GM12878 (cell line): ENCODE measurements around the gene PCDHGC3. TPM values are rescaled to one million over a fixed set of nuclear protein-coding genes. Genes with fewer than 3 reads are reported as not detected.

ENCODE experiments used
- polyA plus RNA-seq, 11 experiments: library from polyadenylated mRNA; depleted of rRNA in 4 of 11; unstranded in 6 of 11; stranded (reverse) in 5 of 11; fragments of >200 nt; fragmentation: Nextera tagmentation in 4 of 11; fragmentation: Illumina TruSeq in 1 of 11; extraction: Ambion mirVana in 4 of 11; extraction: Trizol in 1 of 11; gene quantifications; 1 replicate in 1 of 11; 2 replicates in 10 of 11; pipeline versions ENCODE4 v1.2.1 to v1.2.3, GENCODE V29; 2011 to 2016; ENCODE audit warnings: inconsistent platforms in 2 of 11, missing spikeins in 2 of 11, low read depth in 1 of 11
- total RNA-seq, 4 experiments: library from RNA; depleted of rRNA in 3 of 4; stranded (reverse); fragments of >200 nt in 3 of 4; fragmentation: Illumina TruSeq in 1 of 4; extraction: Trizol in 1 of 4; gene quantifications; 2 replicates each; pipeline versions ENCODE4 v1.2.1 to v1.2.3, GENCODE V29; 2013 to 2021

PCDHGC3 gene
- total and polyA plus RNA-seq, 10 of the 15 experiments (the other 5 are each of a cell fraction or from before 2014, with no cell fraction given) = 0.53 to 22.1 (median 12.0) TPM

Other genes starting within 250 kb of the PCDHGC3 start
Only the 7 nearest of the 29 such genes appear.
- 0.34 and 0.49 TPM in 2 replicates for gene PCDHGB6, start 67.9 kb upstream of the PCDHGC3 start, total RNA-seq (2014; rRNA removed)
- gene PCDHGB6, start 67.9 kb upstream of the PCDHGC3 start, total RNA-seq (2014; rRNA removed; fragmentation: Illumina TruSeq; extraction: Trizol) = 0.51 and 0.54 TPM in 2 replicates
- gene PCDHGB6, start 67.9 kb upstream of the PCDHGC3 start, total RNA-seq (2021) = 0.80 and 1.0 TPM in 2 replicates
- 0.07 and 0.10 TPM in 2 replicates for gene PCDHGB6, start 67.9 kb upstream of the PCDHGC3 start, polyA plus RNA-seq (2011; rRNA removed)
- gene PCDHGB6, start 67.9 kb upstream of the PCDHGC3 start, polyA plus RNA-seq (2014; fragmentation: Illumina TruSeq; extraction: Trizol) = 0.34 and 0.54 TPM in 2 replicates
- gene PCDHGB6, start 67.9 kb upstream of the PCDHGC3 start, polyA plus RNA-seq (2014; fragmentation: Nextera tagmentation; extraction: Ambion mirVana) = under 1 TPM; 0.07 to 0.10 TPM
- 0.28 and 0.60 TPM in 2 replicates for gene PCDHGB6, start 67.9 kb upstream of the PCDHGC3 start, polyA plus RNA-seq (2014; rRNA removed)
- gene PCDHGB6, start 67.9 kb upstream of the PCDHGC3 start, polyA plus RNA-seq (2016; fragmentation: Nextera tagmentation; extraction: Ambion mirVana) = under 1 TPM; 0.28 TPM
- 1.6 and 2.2 TPM in 2 replicates for gene PCDHGA10, start 63.0 kb upstream of the PCDHGC3 start, total RNA-seq (2014; rRNA removed)
- gene PCDHGA10, start 63.0 kb upstream of the PCDHGC3 start, total RNA-seq (2014; rRNA removed; fragmentation: Illumina TruSeq; extraction: Trizol) = 1.5 and 1.6 TPM in 2 replicates
- 1.8 and 1.9 TPM in 2 replicates for gene PCDHGA10, start 63.0 kb upstream of the PCDHGC3 start, total RNA-seq (2021)
- 0.26 and 0.39 TPM in 2 replicates for gene PCDHGA10, start 63.0 kb upstream of the PCDHGC3 start, polyA plus RNA-seq (2011; rRNA removed)
- 0.84 and 1.4 TPM in 2 replicates for gene PCDHGA10, start 63.0 kb upstream of the PCDHGC3 start, polyA plus RNA-seq (2014; fragmentation: Illumina TruSeq; extraction: Trizol)
- under 1 TPM; 0.58 to 0.68 TPM for gene PCDHGA10, start 63.0 kb upstream of the PCDHGC3 start, polyA plus RNA-seq (2014; fragmentation: Nextera tagmentation; extraction: Ambion mirVana)
- 0.77 and 0.94 TPM in 2 replicates for gene PCDHGA10, start 63.0 kb upstream of the PCDHGC3 start, polyA plus RNA-seq (2014; rRNA removed)
- gene PCDHGA10, start 63.0 kb upstream of the PCDHGC3 start, polyA plus RNA-seq (2016; fragmentation: Nextera tagmentation; extraction: Ambion mirVana) = 1 to 10 TPM; 1.4 to 1.5 TPM
- gene PCDHGB7, start 58.3 kb upstream of the PCDHGC3 start, total RNA-seq (2014; rRNA removed) = 0.49 and 0.68 TPM in 2 replicates
- gene PCDHGB7, start 58.3 kb upstream of the PCDHGC3 start, total RNA-seq (2014; rRNA removed; fragmentation: Illumina TruSeq; extraction: Trizol) = 0.72 and 0.74 TPM in 2 replicates
- 1.3 and 1.5 TPM in 2 replicates for gene PCDHGB7, start 58.3 kb upstream of the PCDHGC3 start, total RNA-seq (2021)
- 0.20 and 0.27 TPM in 2 replicates for gene PCDHGB7, start 58.3 kb upstream of the PCDHGC3 start, polyA plus RNA-seq (2011; rRNA removed)
- gene PCDHGB7, start 58.3 kb upstream of the PCDHGC3 start, polyA plus RNA-seq (2014; fragmentation: Illumina TruSeq; extraction: Trizol) = 0.38 and 0.40 TPM in 2 replicates
- not detected for gene PCDHGB7, start 58.3 kb upstream of the PCDHGC3 start, polyA plus RNA-seq (2014; fragmentation: Nextera tagmentation; extraction: Ambion mirVana)
- 0.32 and 0.41 TPM in 2 replicates for gene PCDHGB7, start 58.3 kb upstream of the PCDHGC3 start, polyA plus RNA-seq (2014; rRNA removed)
- under 1 TPM; 0.35 to 0.74 TPM for gene PCDHGB7, start 58.3 kb upstream of the PCDHGC3 start, polyA plus RNA-seq (2016; fragmentation: Nextera tagmentation; extraction: Ambion mirVana)
- 1.9 and 2.9 TPM in 2 replicates for gene PCDHGA11, start 54.9 kb upstream of the PCDHGC3 start, total RNA-seq (2014; rRNA removed)
- 2.1 and 2.2 TPM in 2 replicates for gene PCDHGA11, start 54.9 kb upstream of the PCDHGC3 start, total RNA-seq (2014; rRNA removed; fragmentation: Illumina TruSeq; extraction: Trizol)
- 3.4 TPM in 2 replicates for gene PCDHGA11, start 54.9 kb upstream of the PCDHGC3 start, total RNA-seq (2021)
- 0.45 and 0.79 TPM in 2 replicates for gene PCDHGA11, start 54.9 kb upstream of the PCDHGC3 start, polyA plus RNA-seq (2011; rRNA removed)
- 2.6 and 2.7 TPM in 2 replicates for gene PCDHGA11, start 54.9 kb upstream of the PCDHGC3 start, polyA plus RNA-seq (2014; fragmentation: Illumina TruSeq; extraction: Trizol)
- under 1 TPM; 0.21 to 0.31 TPM for gene PCDHGA11, start 54.9 kb upstream of the PCDHGC3 start, polyA plus RNA-seq (2014; fragmentation: Nextera tagmentation; extraction: Ambion mirVana)
- gene PCDHGA11, start 54.9 kb upstream of the PCDHGC3 start, polyA plus RNA-seq (2014; rRNA removed) = 2.1 TPM in 2 replicates
- 1 to 10 TPM; 1.9 to 2.7 TPM for gene PCDHGA11, start 54.9 kb upstream of the PCDHGC3 start, polyA plus RNA-seq (2016; fragmentation: Nextera tagmentation; extraction: Ambion mirVana)
- 0.38 and 0.79 TPM in 2 replicates for gene PCDHGA12, start 45.5 kb upstream of the PCDHGC3 start, total RNA-seq (2014; rRNA removed)
- 0.40 and 0.46 TPM in 2 replicates for gene PCDHGA12, start 45.5 kb upstream of the PCDHGC3 start, total RNA-seq (2014; rRNA removed; fragmentation: Illumina TruSeq; extraction: Trizol)
- gene PCDHGA12, start 45.5 kb upstream of the PCDHGC3 start, total RNA-seq (2021) = 0.46 and 0.72 TPM in 2 replicates
- gene PCDHGA12, start 45.5 kb upstream of the PCDHGC3 start, polyA plus RNA-seq (2011; rRNA removed) = 0.04 TPM in 2 replicates
- 0.11 and 0.18 TPM in 2 replicates for gene PCDHGA12, start 45.5 kb upstream of the PCDHGC3 start, polyA plus RNA-seq (2014; fragmentation: Illumina TruSeq; extraction: Trizol)
- gene PCDHGA12, start 45.5 kb upstream of the PCDHGC3 start, polyA plus RNA-seq (2014; fragmentation: Nextera tagmentation; extraction: Ambion mirVana) = not detected
- 0.28 and 0.32 TPM in 2 replicates for gene PCDHGA12, start 45.5 kb upstream of the PCDHGC3 start, polyA plus RNA-seq (2014; rRNA removed)
- gene PCDHGA12, start 45.5 kb upstream of the PCDHGC3 start, polyA plus RNA-seq (2016; fragmentation: Nextera tagmentation; extraction: Ambion mirVana) = under 1 TPM; 0.16 to 0.48 TPM
- 0.82 and 1.2 TPM in 2 replicates for gene PCDHGC4, start 9.1 kb downstream of the PCDHGC3 start, total RNA-seq (2014; rRNA removed)
- gene PCDHGC4, start 9.1 kb downstream of the PCDHGC3 start, total RNA-seq (2014; rRNA removed; fragmentation: Illumina TruSeq; extraction: Trizol) = 1.0 TPM in 2 replicates
- gene PCDHGC4, start 9.1 kb downstream of the PCDHGC3 start, total RNA-seq (2021) = 1.1 TPM in 2 replicates
- 0.03 and 0.04 TPM in 2 replicates for gene PCDHGC4, start 9.1 kb downstream of the PCDHGC3 start, polyA plus RNA-seq (2011; rRNA removed)
- gene PCDHGC4, start 9.1 kb downstream of the PCDHGC3 start, polyA plus RNA-seq (2014; fragmentation: Illumina TruSeq; extraction: Trizol) = 0.54 and 0.55 TPM in 2 replicates
- under 1 TPM; 0.13 to 0.18 TPM for gene PCDHGC4, start 9.1 kb downstream of the PCDHGC3 start, polyA plus RNA-seq (2014; fragmentation: Nextera tagmentation; extraction: Ambion mirVana)
- gene PCDHGC4, start 9.1 kb downstream of the PCDHGC3 start, polyA plus RNA-seq (2014; rRNA removed) = 0.58 and 0.61 TPM in 2 replicates
- gene PCDHGC4, start 9.1 kb downstream of the PCDHGC3 start, polyA plus RNA-seq (2016; fragmentation: Nextera tagmentation; extraction: Ambion mirVana) = under 1 TPM; 0.21 to 0.49 TPM
- gene PCDHGC5, start 13.1 kb downstream of the PCDHGC3 start, total RNA-seq (2014; rRNA removed) = 0.62 and 0.93 TPM in 2 replicates
- 0.46 and 0.58 TPM in 2 replicates for gene PCDHGC5, start 13.1 kb downstream of the PCDHGC3 start, total RNA-seq (2014; rRNA removed; fragmentation: Illumina TruSeq; extraction: Trizol)
- gene PCDHGC5, start 13.1 kb downstream of the PCDHGC3 start, total RNA-seq (2021) = 0.72 and 0.87 TPM in 2 replicates
- gene PCDHGC5, start 13.1 kb downstream of the PCDHGC3 start, polyA plus RNA-seq (2011; rRNA removed) = 0.05 TPM in 1 of 2 replicates, not detected in the other
- 0.14 and 0.15 TPM in 2 replicates for gene PCDHGC5, start 13.1 kb downstream of the PCDHGC3 start, polyA plus RNA-seq (2014; fragmentation: Illumina TruSeq; extraction: Trizol)
- gene PCDHGC5, start 13.1 kb downstream of the PCDHGC3 start, polyA plus RNA-seq (2014; fragmentation: Nextera tagmentation; extraction: Ambion mirVana) = not detected
- gene PCDHGC5, start 13.1 kb downstream of the PCDHGC3 start, polyA plus RNA-seq (2014; rRNA removed) = 0.20 and 0.29 TPM in 2 replicates
- under 1 TPM; 0.05 to 0.06 TPM for gene PCDHGC5, start 13.1 kb downstream of the PCDHGC3 start, polyA plus RNA-seq (2016; fragmentation: Nextera tagmentation; extraction: Ambion mirVana)